ENCODE results near the gene FGD4.

FGD4 gene

DNA sequence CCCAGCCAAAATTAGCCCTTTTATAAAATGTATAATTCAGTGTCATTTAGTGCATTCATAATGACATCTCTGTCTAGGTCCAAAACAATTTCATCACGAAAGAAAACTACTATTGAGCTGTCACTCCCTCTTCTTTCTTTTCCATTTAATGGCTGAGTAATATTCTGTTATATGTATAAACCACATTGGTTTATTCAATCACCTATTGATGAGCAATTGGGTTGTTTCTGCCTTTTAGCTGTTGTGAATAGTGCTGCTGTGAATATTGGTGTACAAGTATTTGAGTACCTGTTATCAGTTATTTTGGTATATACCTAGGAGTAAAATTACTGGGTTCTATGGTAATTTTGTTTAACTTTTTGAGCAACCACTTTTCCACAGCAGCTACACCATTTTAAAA, 287.0 kb downstream of the FGD4 start:
- DNase-seq = no peak

DNA sequence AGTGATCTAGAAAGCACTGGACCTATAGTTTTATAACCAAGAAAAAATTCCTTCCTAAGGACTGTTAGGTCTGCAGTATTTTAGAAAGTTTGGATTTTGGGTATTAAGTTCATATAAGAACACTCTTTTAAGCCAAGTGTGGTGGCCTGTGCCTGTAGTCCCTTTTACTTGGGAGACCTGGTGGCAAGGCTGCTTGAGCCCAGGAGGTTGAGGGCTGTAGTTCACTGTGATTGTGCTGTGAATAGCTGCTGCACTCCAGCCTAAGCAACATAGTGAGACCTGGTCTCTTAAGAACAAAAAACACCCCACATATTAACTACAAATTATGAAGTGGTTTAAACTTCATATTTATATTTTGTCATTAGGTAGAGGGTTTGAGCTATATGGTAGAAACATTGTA, 289.4 kb downstream of the FGD4 start:
- no peak for DNase-seq

DNA sequence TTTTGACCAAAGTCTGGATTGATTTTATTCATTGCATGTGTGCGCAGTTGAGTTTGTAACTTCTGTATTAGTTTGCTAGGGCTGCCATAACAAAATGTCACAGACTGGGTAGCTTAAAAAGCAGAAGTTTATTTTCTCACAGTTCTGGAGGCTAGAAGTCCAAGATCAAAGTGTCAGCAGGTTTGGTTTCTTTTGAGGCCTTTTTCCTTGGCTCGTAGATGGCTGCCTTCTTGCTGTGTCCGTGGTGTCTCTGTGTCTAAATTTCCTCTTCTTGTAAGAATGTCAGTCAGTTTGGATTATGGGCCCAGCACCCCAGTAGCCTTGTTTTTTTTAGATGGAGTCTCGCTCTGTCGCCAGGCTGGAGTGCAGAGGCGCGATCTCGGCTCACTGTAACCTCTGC, 291.6 kb downstream of the FGD4 start:
- DNase-seq = no peak

DNA sequence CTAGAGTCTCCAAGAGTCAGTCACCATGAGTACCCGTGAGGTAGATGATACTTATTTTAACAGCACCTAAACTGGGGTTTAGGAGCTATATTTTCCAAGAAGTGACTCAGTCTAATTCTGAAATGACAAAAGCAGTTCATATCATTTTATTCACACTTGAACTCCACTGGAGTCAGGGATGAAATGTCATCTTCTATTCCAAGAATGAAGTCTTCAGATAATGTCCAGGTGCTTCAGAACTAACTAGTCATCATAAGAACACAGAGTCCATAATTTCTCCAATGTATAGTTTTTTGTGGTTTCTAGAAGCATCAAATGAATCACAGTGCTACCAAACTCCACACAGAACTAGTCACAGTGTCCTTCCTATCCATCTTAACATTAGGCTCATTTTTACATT, 293.0 kb downstream of the FGD4 start:
- DNase-seq = no peak

DNA sequence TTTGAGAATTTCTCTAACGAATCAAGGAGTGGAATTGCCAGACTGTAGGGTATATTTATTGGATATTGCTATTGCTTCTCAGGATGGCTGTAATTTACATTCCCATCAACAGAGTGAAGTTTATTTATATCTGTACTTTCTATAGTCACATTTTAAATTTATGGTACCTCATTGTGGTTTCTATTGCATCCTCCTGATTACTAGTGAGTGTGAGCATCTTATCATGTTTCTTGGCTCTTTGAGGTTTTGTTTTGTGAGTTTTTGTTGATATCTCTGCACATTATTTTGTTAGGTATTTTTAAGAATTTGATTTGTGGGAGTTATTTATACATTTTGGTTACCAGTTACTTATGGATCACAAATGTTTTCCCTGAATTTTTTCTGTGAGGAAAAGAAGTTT, 293.7 kb downstream of the FGD4 start:
- DNase-seq = no peak
